SK-N-SH (cell line): ENCODE measurements around the gene ROBO1. TPM values are rescaled to one million over a fixed set of nuclear protein-coding genes. Genes with fewer than 3 reads are reported as not detected.

Experiments
- CTCF ChIA-PET: fragments of 300-600, 350-600 bp; formaldehyde crosslinking; extraction: SDS; loops from one replicate; lab custom pipeline; 2021; lab: Yijun Ruan, JAX
- POLR2A ChIA-PET: fragments of 350-600 bp; sonication (Branson Sonifier 250); formaldehyde crosslinking; extraction: SDS; loops from one replicate; lab custom pipeline; 2020; ENCODE audit warnings: antibody characterized with exemption, inconsistent platforms; lab: Yijun Ruan, JAX
- DNase-seq: peaks from one replicate; pipeline ENCODE4 v3.0.0; 2012
- H2AFZ ChIP-seq: fragments of 200-600 bp; sonication (generic); 2 replicates; pipeline ENCODE4 v1.8.1; 2016; ENCODE audit warnings: antibody characterized with exemption, mild to moderate bottlenecking, low read depth
- H3F3A ChIP-seq: fragments of 200-600 bp; sonication (generic); replicated peaks from 2 replicates; pipeline ENCODE3; 2016; ENCODE audit warnings: antibody characterized with exemption, mild to moderate bottlenecking; ENCODE audit not compliant: insufficient read depth
- H3K27ac ChIP-seq, 2 experiments: fragments of 200-500 bp in 1 of 2; fragments of 200-600 bp in 1 of 2; sonication (Bioruptor generic) in 1 of 2; sonication (generic), shearing (Covaris generic) in 1 of 2; 2 replicates each; pipeline versions ENCODE4 v1.5.1 to v1.6.1; 2014 to 2016; ENCODE audit warnings: low read depth in 2 of 2, inconsistent platforms in 1 of 2, low read length in 1 of 2, mild to moderate bottlenecking in 1 of 2, mixed read lengths in 1 of 2
- H3K27me3 ChIP-seq: fragments of 200-600 bp; sonication (generic), shearing (Covaris generic); 2 replicates; pipeline ENCODE4 v1.6.1; 2016; ENCODE audit warnings: mixed run types; ENCODE audit not compliant: insufficient read depth
- H3K36me3 ChIP-seq, 2 experiments: fragments of 200-500 bp in 1 of 2; fragments of 200-600 bp in 1 of 2; sonication (Bioruptor generic) in 1 of 2; sonication (generic) in 1 of 2; replicated peaks in 1 of 2; 2 replicates each; pipeline versions ENCODE3 to v1.5.1; 2014 to 2016; ENCODE audit warnings: low read length in 1 of 2, mild to moderate bottlenecking in 1 of 2; ENCODE audit not compliant: insufficient read depth in 2 of 2, control insufficient read depth in 1 of 2
- H3K4me1 ChIP-seq, 2 experiments: fragments of 200-500 bp in 1 of 2; fragments of 200-600 bp in 1 of 2; sonication (Bioruptor generic) in 1 of 2; sonication (generic), shearing (Covaris generic) in 1 of 2; 2 replicates each; pipeline versions ENCODE4 v1.5.1 to v1.6.1; 2014 to 2016; ENCODE audit warnings: low read depth in 1 of 2, low read length in 1 of 2, mixed run types in 1 of 2; ENCODE audit not compliant: insufficient read depth in 2 of 2, control insufficient read depth in 1 of 2
- H3K4me2 ChIP-seq: fragments of 200-600 bp; sonication (generic), shearing (Covaris generic); 2 replicates; pipeline ENCODE4 v1.6.1; 2017; ENCODE audit warnings: mixed run types
- H3K4me3 ChIP-seq, 2 experiments: fragments of 200-500 bp in 1 of 2; fragments of 200-600 bp in 1 of 2; sonication (Bioruptor generic) in 1 of 2; sonication (generic), shearing (Covaris generic) in 1 of 2; 2 replicates each; pipeline versions ENCODE4 v1.5.1 to v1.8.1; 2014 to 2016; ENCODE audit warnings: low read depth in 2 of 2, inconsistent platforms in 1 of 2, low read length in 1 of 2, mild to moderate bottlenecking in 1 of 2, mixed read lengths in 1 of 2, moderate library complexity in 1 of 2
- H3K79me2 ChIP-seq: fragments of 200-600 bp; sonication (generic); 2 replicates; pipeline ENCODE4 v1.8.1; 2017; ENCODE audit warnings: mild to moderate bottlenecking; ENCODE audit not compliant: insufficient read depth
- H3K9ac ChIP-seq: fragments of 200-600 bp; sonication (generic); 2 replicates; pipeline ENCODE4 v1.6.1; 2017; ENCODE audit warnings: mixed run types
- H3K9me2 ChIP-seq: fragments of 200-600 bp; sonication (generic); 2 replicates; pipeline ENCODE4 v1.6.1; 2017; ENCODE audit warnings: mixed run types
- H3K9me3 ChIP-seq: fragments of 200-600 bp; sonication (generic); 2 replicates; pipeline ENCODE4 v1.6.1; 2017; ENCODE audit warnings: mixed run types, mild to moderate bottlenecking, moderate library complexity
- H4K20me1 ChIP-seq: fragments of 200-600 bp; sonication (generic); 2 replicates; pipeline ENCODE4 v1.6.1; 2017; ENCODE audit warnings: mild to moderate bottlenecking, mixed run types; ENCODE audit not compliant: insufficient read depth
- EZH2phosphoT487 ChIP-seq: fragments of 200-600 bp; sonication (generic); IDR thresholded peaks from 2 replicates; pipeline ENCODE4 v1.6.1; 2017; ENCODE audit warnings: low read depth, mixed run types, mild to moderate bottlenecking, antibody characterized with exemption, moderate library complexity, borderline replicate concordance
- FOSL2 ChIP-seq: IDR thresholded peaks from 2 replicates; pipeline ENCODE4 v1.4.0; 2012; ENCODE audit warnings: low read depth, mild to moderate bottlenecking, moderate library complexity, borderline replicate concordance
- FOXM1 ChIP-seq: IDR thresholded peaks from 2 replicates; pipeline ENCODE4 v1.4.0; 2012; ENCODE audit warnings: low read depth, mild to moderate bottlenecking
- JUND ChIP-seq: IDR thresholded peaks from 2 replicates; pipeline ENCODE4 v1.4.0; 2012
- MXI1 ChIP-seq: IDR thresholded peaks from 2 replicates; pipeline ENCODE4 v1.6.1; 2012; ENCODE audit warnings: mild to moderate bottlenecking, low read depth, low read length, improper control_type of control experiment
- NFIC ChIP-seq: IDR thresholded peaks from 2 replicates; pipeline ENCODE4 v1.4.0; 2012; ENCODE audit warnings: borderline replicate concordance
- PBX3 ChIP-seq: IDR thresholded peaks from 2 replicates; pipeline ENCODE4; 2012
- POLR2AphosphoS5 ChIP-seq: IDR thresholded peaks from 2 replicates; pipeline ENCODE4 v1.6.1; 2012; ENCODE audit warnings: low read depth, low read length
- REST ChIP-seq: IDR thresholded peaks from 2 replicates; pipeline ENCODE4 v1.6.1; 2012; ENCODE audit warnings: mild to moderate bottlenecking, low read depth, low read length, moderate library complexity
- SMC3 ChIP-seq: IDR thresholded peaks from 2 replicates; pipeline ENCODE4 v1.6.1; 2012; ENCODE audit warnings: low read depth, low read length, improper control_type of control experiment
- TCF12 ChIP-seq: IDR thresholded peaks from 2 replicates; pipeline ENCODE4 v1.4.0; 2012
- TEAD4 ChIP-seq: IDR thresholded peaks from 2 replicates; pipeline ENCODE4 v1.4.0; 2012; ENCODE audit warnings: mild to moderate bottlenecking, borderline replicate concordance; ENCODE audit not compliant: insufficient read depth
- YY1 ChIP-seq: IDR thresholded peaks from 2 replicates; pipeline ENCODE4 v1.4.0; 2012; ENCODE audit warnings: low read depth, mild to moderate bottlenecking
- ZBTB33 ChIP-seq: IDR thresholded peaks from 2 replicates; pipeline ENCODE4 v1.4.0; 2012; ENCODE audit warnings: low read depth, borderline replicate concordance
- WGBS: methylation state at CpG from one replicate; pipeline ENCODE4 v1.1.6; 2017; ENCODE audit warnings: low lambda C conversion rate; 5-methylcytosine and 5-hydroxymethylcytosine counted together
- polyA plus RNA-seq, 3 experiments: library from polyadenylated mRNA; depleted of rRNA; stranded (reverse); fragments of >200 nt; gene quantifications; 2 replicates each; pipeline ENCODE4 v1.2.3, GENCODE V29; 2012
- TF ChIP-seq, protein P1 (sequence below): IDR thresholded peaks from 2 replicates; pipeline ENCODE4 v1.4.0; 2012; ENCODE audit warnings: low read depth

The ROBO1 gene
- polyA plus RNA-seq, 1 of the 3 experiments (the other 2 are of a cell fraction) = 22.7 TPM

DNA sequence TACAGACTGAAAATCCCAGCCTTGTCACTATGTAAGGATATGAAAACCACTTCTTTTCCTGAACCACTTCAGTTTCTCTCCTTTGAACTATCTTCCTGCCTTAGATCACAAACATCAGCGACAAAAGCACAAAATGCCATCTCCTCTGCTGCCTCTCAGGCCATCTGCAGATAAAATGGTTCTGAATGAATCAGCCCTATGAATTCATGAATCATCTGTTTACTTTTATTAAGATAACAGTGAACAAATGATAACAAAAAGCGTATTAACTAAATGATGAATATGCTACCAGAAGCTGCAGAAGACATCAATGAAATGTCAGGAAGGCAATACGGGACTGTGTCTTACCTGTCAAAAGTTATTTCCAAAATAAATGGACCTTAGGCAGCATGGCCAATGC, 928.1 kb downstream of the ROBO1 start (continued):
- TF ChIP-seq, protein P1, sequence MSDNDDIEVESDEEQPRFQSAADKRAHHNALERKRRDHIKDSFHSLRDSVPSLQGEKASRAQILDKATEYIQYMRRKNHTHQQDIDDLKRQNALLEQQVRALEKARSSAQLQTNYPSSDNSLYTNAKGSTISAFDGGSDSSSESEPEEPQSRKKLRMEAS = no peak
- TF ChIP-seq PBX3 (peak; percentile 52), EZH2phosphoT487 (no peak), MXI1 (no peak), REST (no peak), POLR2AphosphoS5 (no peak)

- no peaks in the 10 kb centered on the region for H4K20me1 ChIP-seq
- H3K27ac ChIP-seq = no peak overlapping the region
- ChIA-PET CTCF (no interaction called here), POLR2A (no interaction called here)
- H3K4me2 ChIP-seq = no peak overlapping the region
- H3K79me2 ChIP-seq = 0 out of 2 replicates have a peak, but pooled peaks cover 9% of the 10 kb centered on the region
- H3K36me3 ChIP-seq = no peaks in the 10 kb centered on the region
- TF ChIP-seq ZBTB33 = no peak
- TF ChIP-seq TCF12 = no peak
- no peak for TF ChIP-seq FOXM1
- no peak for TF ChIP-seq PBX3
- no peak for TF ChIP-seq YY1
- no peak for TF ChIP-seq SMC3
- TF ChIP-seq FOSL2 = no peak
- no peak for TF ChIP-seq JUND
- no peak for TF ChIP-seq POLR2AphosphoS5
- TF ChIP-seq MXI1 = no peak
- no peak for TF ChIP-seq TEAD4
- TF ChIP-seq NFIC = no peak
- H3K9me3 ChIP-seq = no peaks in the 10 kb centered on the region
- H3K4me3 ChIP-seq = no peak overlapping the region
- peaks cover 2% of the 10 kb centered on the region for H3F3A ChIP-seq
- H3K4me1 ChIP-seq = no peaks in the 10 kb centered on the region; a peak in 1 of 4 replicates
- no peak overlapping the region for H2AFZ ChIP-seq
- no peak for DNase-seq
- no peak overlapping the region for H3K9ac ChIP-seq
- 77% methylated on average over 4 of the region's 4 CpGs for WGBS
- H3K27me3 ChIP-seq = no peaks in the 10 kb centered on the region
- no peaks in the 10 kb centered on the region for H3K9me2 ChIP-seq
These were observed 929.4 kb downstream of the ROBO1 start for GRCh38 chr3:78838362-78838761.
